ENCODE measurements around the gene SCNM1.

GRCh38 chr1:151193856-151194255 is 27.9 kb downstream of the SCNM1 start:
- TF ChIP-seq POLR2A (IDR thresholded peaks at IDR 0.05; ENCODE audit: low read depth, low read length) (no peak), POLR2AphosphoS5 (IDR thresholded peaks at IDR 0.05; ENCODE audit: low read depth, low read length) (no peak), TAF1 (IDR thresholded peaks at IDR 0.05; ENCODE audit: borderline replicate concordance, low read depth, low read length) (no peak)

Measured in GM12892 (cell line).